CD14-positive monocyte (primary cell): ENCODE data around the gene ZDHHC14. TPM values are rescaled to one million over a fixed set of nuclear protein-coding genes. Genes with fewer than 3 reads are reported as not detected.

Experiments used
- DNase-seq, 3 donors: peaks; one replicate each; pipeline ENCODE4 v3.0.0-alpha.2; 2011 to 2022
- H2AFZ ChIP-seq: 2 replicates; pipeline ENCODE4 v1.6.0; 2012; ENCODE audit warnings: mild to moderate bottlenecking, low read depth, low read length, inconsistent platforms; ENCODE audit not compliant: insufficient read depth, poor library complexity, severe bottlenecking
- H3K27ac ChIP-seq, 2 donors: 1 replicate in 1 of 2; 2 replicates in 1 of 2; pipeline ENCODE4 v1.5.1; 2012 to 2013; ENCODE audit warnings: low read length in 2 of 2, control low read depth in 1 of 2, inconsistent platforms in 1 of 2, low read depth in 1 of 2, mild to moderate bottlenecking in 1 of 2
- H3K27me3 ChIP-seq, 2 donors: one replicate each; pipeline versions ENCODE4 v1.6.0 to v1.6.1; 2011 to 2013; ENCODE audit warnings: low read length in 2 of 2; ENCODE audit not compliant: control insufficient read depth in 2 of 2, insufficient read depth in 2 of 2
- H3K36me3 ChIP-seq, 2 donors: replicated peaks in 1 of 2; 1 replicate in 1 of 2; 2 replicates in 1 of 2; pipeline versions ENCODE4 v1.5.1 to v1.6.1; 2012 to 2013; ENCODE audit warnings: low read length in 2 of 2, control low read depth in 1 of 2, inconsistent platforms in 1 of 2, mild to moderate bottlenecking in 1 of 2; ENCODE audit not compliant: insufficient read depth in 2 of 2, control insufficient read depth in 1 of 2
- H3K4me1 ChIP-seq, 2 donors: 1 replicate in 1 of 2; 2 replicates in 1 of 2; pipeline versions ENCODE4 v1.5.1 to v1.6.1; 2012 to 2013; ENCODE audit warnings: low read length in 2 of 2, control low read depth in 1 of 2, inconsistent platforms in 1 of 2, mild to moderate bottlenecking in 1 of 2, moderate library complexity in 1 of 2; ENCODE audit not compliant: insufficient read depth in 2 of 2, control insufficient read depth in 1 of 2
- H3K4me2 ChIP-seq: replicated peaks from 2 replicates; pipeline ENCODE3; 2012; ENCODE audit warnings: low read length, moderate library complexity, mild to moderate bottlenecking; ENCODE audit not compliant: poor library complexity, severe bottlenecking; ENCODE audit errors: extremely low read depth
- H3K4me3 ChIP-seq, 3 experiments: fragments of 200-600 bp in 1 of 3; sonication (generic) in 1 of 3; replicated peaks in 1 of 3; 1 replicate in 2 of 3; 2 replicates in 1 of 3; pipeline ENCODE4 v1.5.1; 2011 to 2013; ENCODE audit warnings: low read length in 3 of 3, mild to moderate bottlenecking in 3 of 3, control low read depth in 2 of 3, low read depth in 2 of 3, inconsistent platforms in 1 of 3, moderate library complexity in 1 of 3
- H3K79me2 ChIP-seq: 2 replicates; pipeline ENCODE4 v1.6.0; 2012; ENCODE audit warnings: mild to moderate bottlenecking, control low read depth, inconsistent platforms, low read length, moderate library complexity; ENCODE audit not compliant: insufficient read depth
- H3K9ac ChIP-seq: 2 replicates; pipeline ENCODE4 v1.6.0; 2017; ENCODE audit warnings: low read length, mild to moderate bottlenecking; ENCODE audit not compliant: insufficient read depth, poor library complexity, severe bottlenecking
- H3K9me3 ChIP-seq, 2 donors: replicated peaks in 1 of 2; 1 replicate in 1 of 2; 2 replicates in 1 of 2; pipeline versions ENCODE4 v1.5.1 to v1.6.1; 2012 to 2013; ENCODE audit warnings: low read length in 2 of 2, control low read depth in 1 of 2; ENCODE audit not compliant: control insufficient read depth in 1 of 2, insufficient read depth in 1 of 2
- H4K20me1 ChIP-seq: 2 replicates; pipeline ENCODE4 v1.6.0; 2012; ENCODE audit warnings: mild to moderate bottlenecking, low read length, control low read depth, moderate library complexity; ENCODE audit not compliant: insufficient read depth
- H3K27ac Mint-ChIP-seq, 7 donors: one replicate each; pipeline ENCODE4 v1.8.0; 2020; ENCODE audit warnings: mild to moderate bottlenecking in 7 of 7, mixed read lengths in 7 of 7, moderate library complexity in 6 of 7, inconsistent platforms in 2 of 7
- H3K27me3 Mint-ChIP-seq, 3 donors: one replicate each; pipeline ENCODE4 v1.8.0; 2021 to 2022; ENCODE audit warnings: low read depth in 3 of 3, mild to moderate bottlenecking in 3 of 3, mixed read lengths in 3 of 3, moderate library complexity in 3 of 3, inconsistent platforms in 1 of 3
- H3K36me3 Mint-ChIP-seq, 2 donors: one replicate each; pipeline ENCODE4 v1.8.0; 2020; ENCODE audit warnings: mixed read lengths in 2 of 2, inconsistent platforms in 1 of 2, mild to moderate bottlenecking in 1 of 2
- H3K4me1 Mint-ChIP-seq: one replicate; pipeline ENCODE4 v1.8.0; 2020; ENCODE audit warnings: mild to moderate bottlenecking, mixed read lengths
- H3K4me3 Mint-ChIP-seq, 2 donors: one replicate each; pipeline ENCODE4 v1.8.0; 2020; ENCODE audit warnings: mild to moderate bottlenecking in 2 of 2, mixed read lengths in 2 of 2, moderate library complexity in 1 of 2
- H3K9me3 Mint-ChIP-seq, 7 donors: one replicate each; pipeline ENCODE4 v1.8.0; 2020 to 2022; ENCODE audit warnings: mixed read lengths in 7 of 7, mild to moderate bottlenecking in 6 of 7, moderate library complexity in 6 of 7, inconsistent platforms in 2 of 7
- WGBS: methylation state at CpG from one replicate; pipeline ENCODE4 v1.1.5; 2013; ENCODE audit warnings: missing lambda C conversion rate; ENCODE audit not compliant: insufficient coverage; 5-methylcytosine and 5-hydroxymethylcytosine counted together
- intact Hi-C, 2 donors: fragments of 100-400 bp; cut with micrococcal nuclease; formaldehyde crosslinking; loops; one replicate each; pipeline versions ENCODE4 v1.15.0 to v1.15.1; 2023
- polyA plus RNA-seq, 3 donors: library from polyadenylated mRNA; depleted of rRNA in 1 of 3; unstranded in 2 of 3; stranded (reverse) in 1 of 3; fragments of 300-500 nt in 2 of 3; fragments of >200 nt in 1 of 3; fragmentation: Illumina TruSeq in 2 of 3; gene quantifications; 1 replicate in 2 of 3; 2 replicates in 1 of 3; pipeline ENCODE4 v1.2.3, GENCODE V29; 2012 to 2021
- TF ChIP-seq, protein P1 (sequence below): fragments of 200-600 bp; IDR thresholded peaks from one replicate; pipeline ENCODE4 v1.8.0; 2022; ENCODE audit warnings: antibody characterized with exemption, mild to moderate bottlenecking

Gene ZDHHC14
- polyA plus RNA-seq, 3 donors, result 0.30 to 1.7 (median 0.93) TPM

GRCh38 chr6:157471895-157472686, 91.1 kb downstream of the ZDHHC14 start:
- 94% methylated on average over 8 of the region's 17 CpGs for WGBS
- Mint-ChIP-seq H3K27me3 (peaks cover 0 to 2% (median 0%) of the 10 kb centered on the region in 3 donors), H3K36me3 (peaks cover 0 to 2% of the 10 kb centered on the region in 2 donors)

GRCh38 chr6:157476797-157477196, 95.8 kb downstream of the ZDHHC14 start:
- WGBS, result no CpG with 5 or more reads among the region's 3 CpGs
- no peak overlapping the region for H3K9ac ChIP-seq
- no peak overlapping the region for H2AFZ ChIP-seq
- no peak overlapping the region for H3K4me3 ChIP-seq
- no peaks in the 10 kb centered on the region for H3K4me1 ChIP-seq
- Mint-ChIP-seq H3K27ac (no peak overlapping the region), H3K9me3 (no peaks in the 10 kb centered on the region), H3K27me3 (peaks cover 0 to 2% (median 0%) of the 10 kb centered on the region in 3 donors), H3K4me1 (peaks cover 8% of the 10 kb centered on the region), H3K36me3 (no peaks in the 10 kb centered on the region), H3K4me3 (no peak overlapping the region)
- no peaks in the 10 kb centered on the region for H3K79me2 ChIP-seq
- H3K27ac ChIP-seq, result no peak overlapping the region
- no peaks in the 10 kb centered on the region for H4K20me1 ChIP-seq
- no peak for DNase-seq
- no peaks in the 10 kb centered on the region for H3K9me3 ChIP-seq
- TF ChIP-seq, protein P1, sequence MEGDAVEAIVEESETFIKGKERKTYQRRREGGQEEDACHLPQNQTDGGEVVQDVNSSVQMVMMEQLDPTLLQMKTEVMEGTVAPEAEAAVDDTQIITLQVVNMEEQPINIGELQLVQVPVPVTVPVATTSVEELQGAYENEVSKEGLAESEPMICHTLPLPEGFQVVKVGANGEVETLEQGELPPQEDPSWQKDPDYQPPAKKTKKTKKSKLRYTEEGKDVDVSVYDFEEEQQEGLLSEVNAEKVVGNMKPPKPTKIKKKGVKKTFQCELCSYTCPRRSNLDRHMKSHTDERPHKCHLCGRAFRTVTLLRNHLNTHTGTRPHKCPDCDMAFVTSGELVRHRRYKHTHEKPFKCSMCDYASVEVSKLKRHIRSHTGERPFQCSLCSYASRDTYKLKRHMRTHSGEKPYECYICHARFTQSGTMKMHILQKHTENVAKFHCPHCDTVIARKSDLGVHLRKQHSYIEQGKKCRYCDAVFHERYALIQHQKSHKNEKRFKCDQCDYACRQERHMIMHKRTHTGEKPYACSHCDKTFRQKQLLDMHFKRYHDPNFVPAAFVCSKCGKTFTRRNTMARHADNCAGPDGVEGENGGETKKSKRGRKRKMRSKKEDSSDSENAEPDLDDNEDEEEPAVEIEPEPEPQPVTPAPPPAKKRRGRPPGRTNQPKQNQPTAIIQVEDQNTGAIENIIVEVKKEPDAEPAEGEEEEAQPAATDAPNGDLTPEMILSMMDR, result no peak
- H3K4me2 ChIP-seq, result no peak overlapping the region
- intact Hi-C loops, result no loop called here
- H3K27me3 ChIP-seq, result no peaks in the 10 kb centered on the region
- H3K36me3 ChIP-seq, result no peaks in the 10 kb centered on the region

More at GRCh38 chr6:157471895-157472686, 91.1 kb downstream of the ZDHHC14 start:
- Histone ChIP-seq H3K27ac (no peak overlapping the region), H2AFZ (no peak overlapping the region), H3K4me2 (no peak overlapping the region), H3K27me3 (no peaks in the 10 kb centered on the region), H3K36me3 (no peaks in the 10 kb centered on the region), H3K9me3 (no peaks in the 10 kb centered on the region), H3K4me3 (no peak overlapping the region), H4K20me1 (no peaks in the 10 kb centered on the region), H3K79me2 (no peaks in the 10 kb centered on the region), H3K4me1 (peaks cover 6 to 8% of the 10 kb centered on the region in 2 donors), H3K9ac (no peak overlapping the region)
- DNase-seq, result no peak
- Mint-ChIP-seq H3K4me3 (no peak overlapping the region), H3K9me3 (no peaks in the 10 kb centered on the region), H3K4me1 (peaks cover 12% of the 10 kb centered on the region), H3K27ac (no peak overlapping the region)
- intact Hi-C loops, result no loop called here
- TF ChIP-seq, protein P1, result no peak
